A549 treated with CORT108297 at 1 μM for 4 hours (cell line): ENCODE data around the gene LIPH. TPM values are rescaled to one million over a fixed set of nuclear protein-coding genes. Genes with fewer than 3 reads are reported as not detected.

Experiments used
- total RNA-seq: library from RNA; stranded (reverse); fragments of 200-300 nt; extraction: Qiagen RNA extraction; gene quantifications from 5 replicates; pipeline ENCODE4 v1.2.3, GENCODE V29; 2022

LIPH gene
- 6.2 to 7.0 TPM (median 6.8 TPM) in 5 replicates for total RNA-seq

GRCh38 chr3:185552358-185552877 lies at the start of gene LIPH:
LIPH (minus strand) TSS chr3:185552588; CDS start chr3:185552471, 117 bp downstream.

DNA sequence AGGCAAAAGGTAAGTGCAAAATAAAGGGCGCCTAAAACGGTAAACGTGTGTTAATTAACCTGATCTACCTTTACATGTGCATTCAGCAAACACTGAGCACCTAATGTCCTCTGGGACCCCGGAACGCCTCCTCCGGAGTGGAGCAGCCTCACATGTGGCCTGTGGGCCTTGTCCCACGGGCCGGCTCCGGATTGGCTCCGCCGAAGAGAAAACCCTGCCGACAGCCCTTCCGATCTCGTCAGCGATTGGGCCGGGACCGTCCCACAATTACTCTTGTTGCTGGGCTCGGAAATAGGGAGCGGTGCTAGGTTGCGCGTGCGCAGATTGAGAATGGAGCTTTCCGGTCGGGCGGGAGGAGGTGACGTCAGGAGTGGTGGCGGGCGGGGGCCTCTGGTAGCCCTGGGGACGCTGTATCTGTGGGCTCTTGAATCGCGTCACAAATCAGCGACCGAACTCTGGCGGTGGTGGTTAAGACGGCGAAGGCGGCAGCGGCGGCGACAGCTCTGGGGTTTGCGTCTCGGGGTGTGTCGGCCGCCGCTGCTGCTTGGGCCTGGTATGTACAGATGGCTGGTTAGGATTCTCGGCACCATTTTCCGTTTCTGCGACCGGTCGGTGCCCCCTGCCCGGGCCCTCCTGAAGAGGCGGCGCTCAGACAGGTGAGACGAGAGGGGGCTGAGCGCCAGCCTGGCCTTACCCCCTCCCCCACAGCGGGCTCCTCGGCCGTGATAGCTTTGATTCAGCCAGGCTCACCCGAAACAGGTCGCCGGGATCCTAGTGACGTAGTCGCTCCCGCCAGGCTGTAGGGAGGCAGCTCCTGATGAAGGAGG lies 33.7 kb upstream of the LIPH start, which contains the start of gene SENP2:
Gene SENP2, plus strand, starts transcription at position 437 of the 827 bp plus-strand sequence. Its CDS starts 119 bp downstream, at position 556.

GRCh38 chr3:185498503-185499396 lies 53.6 kb downstream of the LIPH start, which contains the start of gene TMEM41A:
TMEM41A (minus strand) TSS chr3:185499035; CDS start chr3:185498961, 74 bp downstream.

Other genes with a start within 250 kb of the LIPH start
- 12.5 to 17.6 TPM (median 13.7 TPM) in 5 replicates for gene MAP3K13, start 189.5 kb downstream of the LIPH start, total RNA-seq
- 19.9 to 21.4 TPM (median 20.3 TPM) in 5 replicates for gene TMEM41A, start 53.6 kb downstream of the LIPH start, total RNA-seq
- 14.4 to 26.6 TPM (median 17.2 TPM) in 5 replicates for gene SENP2, start 33.7 kb upstream of the LIPH start, total RNA-seq